HG03108 (cell line): Measurements from ENCODE around the gene CD180.

Experiments
- ATAC-seq: cut with Tn5 transposase; IDR thresholded peaks from one replicate; pipeline ENCODE4 v1.9.1; 2021; ENCODE audit warnings: moderate library complexity; ENCODE audit not compliant: unreplicated experiment

The CD180 gene

GRCh38 chr5:67196537-67197059 lies at the start of gene CD180:
Gene CD180 (minus strand): TSS chr5:67196799. CDS start chr5:67196641, 158 bp downstream.
- peak; percentile 29 for ATAC-seq

GRCh38 chr5:67246108-67246507 lies 49.5 kb upstream of the CD180 start:
- no peak for ATAC-seq

- no peak for ATAC-seq
These were observed 48.8 kb upstream of the CD180 start for GRCh38 chr5:67245259-67245846.

GRCh38 chr5:67244345-67244793 lies 47.8 kb upstream of the CD180 start:
- no peak for ATAC-seq

GRCh38 chr5:67243944-67244343 lies 47.3 kb upstream of the CD180 start:
- ATAC-seq, result no peak

- ATAC-seq, result no peak
These were observed 46.8 kb upstream of the CD180 start for GRCh38 chr5:67243349-67243748.

GRCh38 chr5:67241326-67241725 lies 44.7 kb upstream of the CD180 start:
- no peak for ATAC-seq

GRCh38 chr5:67240846-67241245 lies 44.2 kb upstream of the CD180 start:
- ATAC-seq, result no peak

GRCh38 chr5:67240065-67240464 lies 43.5 kb upstream of the CD180 start:
- ATAC-seq, result no peak

GRCh38 chr5:67238191-67238590 lies 41.6 kb upstream of the CD180 start:
- no peak for ATAC-seq

GRCh38 chr5:67235399-67236110 lies 39.0 kb upstream of the CD180 start:
- ATAC-seq, result no peak

- ATAC-seq, result no peak
These were observed 38.1 kb upstream of the CD180 start for GRCh38 chr5:67234671-67235176.

- no peak for ATAC-seq
These were observed 36.5 kb upstream of the CD180 start for GRCh38 chr5:67233075-67233474.

- ATAC-seq, result no peak
These were observed 26.6 kb upstream of the CD180 start for GRCh38 chr5:67223211-67223610.

- ATAC-seq, result peak; percentile 26
These were observed 25.8 kb upstream of the CD180 start for GRCh38 chr5:67222243-67223025.

GRCh38 chr5:67221487-67222242 lies 25.1 kb upstream of the CD180 start:
- ATAC-seq, result peak; percentile 96

GRCh38 chr5:67216564-67216963 lies 20.0 kb upstream of the CD180 start:
- ATAC-seq, result no peak

GRCh38 chr5:67215519-67216471 lies 19.2 kb upstream of the CD180 start:
- ATAC-seq, result peak; percentile 99

GRCh38 chr5:67214707-67215447 lies 18.3 kb upstream of the CD180 start:
- ATAC-seq, result no peak
